Central memory CD4-positive, alpha-beta T cell (primary cell): ENCODE results near the gene PCDHA7.
"Not testable (repeated sequence)": the region's sequence is repeated elsewhere in the genome, so short reads cannot be mapped to it uniquely, and the experiment has no call there.

Experiments
- DNase-seq: peaks from one replicate; pipeline ENCODE4 v3.0.0; 2022

PCDHA7 gene

GRCh38 chr5:140868721-140869554 is 34.9 kb downstream of the PCDHA7 start, which contains the start of gene PCDHA11:
Gene PCDHA11 (plus strand): TSS chr5:140868957. CDS start chr5:140869104, 147 bp downstream.
- no peak for DNase-seq

GRCh38 chr5:140869555-140869886 is 35.5 kb downstream of the PCDHA7 start:
- DNase-seq: no peak

GRCh38 chr5:140870221-140871201 is 36.4 kb downstream of the PCDHA7 start:
- DNase-seq: no peak

- no peak for DNase-seq
These were observed 41.3 kb downstream of the PCDHA7 start, which contains the start of gene PCDHA12 for GRCh38 chr5:140875085-140876065. Gene PCDHA12 (plus strand): TSS chr5:140875308. CDS start chr5:140875473, 165 bp downstream.

- DNase-seq: not testable (repeated sequence)
These were observed 42.6 kb downstream of the PCDHA7 start for GRCh38 chr5:140876541-140877261.

GRCh38 chr5:140877262-140877581 is 43.2 kb downstream of the PCDHA7 start:
- no peak for DNase-seq

- no peak for DNase-seq
These were observed 48.0 kb downstream of the PCDHA7 start, which contains the start of gene PCDHA13 for GRCh38 chr5:140881889-140882590. Gene PCDHA13 (plus strand): TSS chr5:140882124. CDS start chr5:140882269, 145 bp downstream.

GRCh38 chr5:140882591-140882899 is 48.5 kb downstream of the PCDHA7 start:
- no peak for DNase-seq

- no peak for DNase-seq
These were observed 49.3 kb downstream of the PCDHA7 start for GRCh38 chr5:140883373-140883772.

- no peak for DNase-seq
These were observed 50.0 kb downstream of the PCDHA7 start for GRCh38 chr5:140883927-140884697.
